Head of caudate nucleus (tissue), 42 donors: ENCODE results near the gene MED25.

Source experiments
- DNase-seq, 42 donors: peaks; one replicate each; pipeline versions ENCODE4 v3.0.0 to v3.0.0-alpha.2; 2020 to 2021; ENCODE audit warnings: mixed read lengths in 7 of 42
- intact Hi-C: fragments of 100-400 bp; cut with DNase I; formaldehyde crosslinking; loops from one replicate; pipeline ENCODE4 v1.15.0; 2022

Gene MED25

DNA sequence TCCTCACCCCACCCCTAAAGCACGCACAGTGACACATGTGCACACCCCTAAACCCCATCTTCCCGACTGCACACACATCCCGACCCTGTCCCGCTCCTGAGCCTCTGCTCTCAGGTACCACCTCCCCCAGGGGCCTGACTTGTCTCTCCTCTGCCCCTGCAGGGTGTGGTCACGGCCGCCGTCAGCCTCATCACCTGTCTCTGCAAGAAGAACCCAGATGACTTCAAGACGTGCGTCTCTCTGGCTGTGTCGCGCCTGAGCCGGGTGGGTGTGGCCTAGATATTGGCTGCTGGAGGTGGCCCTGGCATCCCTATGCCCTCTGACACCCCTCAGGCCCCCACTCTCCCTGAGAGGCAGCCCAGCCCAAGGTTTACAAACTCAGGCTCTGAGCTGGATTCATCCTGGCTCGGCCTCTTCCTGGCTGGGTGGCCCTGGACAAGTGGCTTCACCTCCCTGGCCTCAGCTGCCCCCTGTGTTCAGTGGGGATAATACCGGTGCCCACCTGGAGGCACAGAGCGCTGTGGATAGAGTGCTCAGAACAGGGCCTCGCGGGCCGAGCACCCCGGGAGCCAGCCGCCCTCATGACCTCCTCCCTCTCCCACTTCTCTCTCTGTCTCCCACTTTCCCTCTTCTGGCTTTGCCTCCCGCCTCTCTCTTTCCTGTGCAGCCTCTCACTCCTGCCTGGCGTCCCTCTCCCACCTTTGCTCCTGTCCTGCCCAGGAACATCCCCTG lies 25.1 kb upstream of the MED25 start:
- DNase-seq, result peak in 22 of 42 donors; percentile 30 to 68 (median 49)
- intact Hi-C loops, result no loop called here

DNA sequence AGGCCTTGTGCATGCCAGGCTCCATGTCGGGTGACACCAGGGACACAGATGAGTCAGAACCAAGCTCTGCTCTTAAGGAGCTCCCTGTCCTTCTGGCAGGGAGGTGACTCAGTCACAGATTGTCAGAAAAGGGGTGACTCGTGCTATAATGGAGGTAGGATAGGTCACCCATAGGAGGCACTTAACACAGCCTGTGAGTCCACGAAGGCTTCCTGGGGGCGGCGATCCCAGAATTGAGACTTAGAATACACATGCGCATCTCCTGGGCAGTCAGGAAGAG lies 24.6 kb upstream of the MED25 start:
- intact Hi-C loops, result no loop called here

DNA sequence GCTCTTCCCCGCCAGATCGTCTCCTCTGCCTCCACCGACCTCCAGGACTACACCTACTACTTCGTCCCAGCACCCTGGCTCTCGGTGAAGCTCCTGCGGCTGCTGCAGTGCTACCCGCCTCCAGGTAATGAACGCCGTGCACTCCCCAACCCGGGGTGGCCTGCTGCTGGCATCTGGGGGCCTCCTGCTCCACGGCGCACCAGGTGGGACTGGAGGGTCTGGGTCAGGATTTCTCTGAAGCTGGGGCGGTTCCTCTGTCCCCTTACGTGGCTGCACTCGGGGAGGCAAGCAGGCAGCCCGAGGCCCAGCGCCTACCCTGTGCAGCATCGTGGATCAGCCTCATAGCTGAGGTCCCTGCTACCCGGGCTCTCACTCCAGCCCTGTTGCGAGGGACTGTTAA lies 22.5 kb upstream of the MED25 start:
- no peak for DNase-seq
- intact Hi-C loops, result no loop called here

More for the DNA sequence above, 24.6 kb upstream of the MED25 start:
- DNase-seq, result peak in 25 of 42 donors; percentile 35 to 81 (median 49)

DNA sequence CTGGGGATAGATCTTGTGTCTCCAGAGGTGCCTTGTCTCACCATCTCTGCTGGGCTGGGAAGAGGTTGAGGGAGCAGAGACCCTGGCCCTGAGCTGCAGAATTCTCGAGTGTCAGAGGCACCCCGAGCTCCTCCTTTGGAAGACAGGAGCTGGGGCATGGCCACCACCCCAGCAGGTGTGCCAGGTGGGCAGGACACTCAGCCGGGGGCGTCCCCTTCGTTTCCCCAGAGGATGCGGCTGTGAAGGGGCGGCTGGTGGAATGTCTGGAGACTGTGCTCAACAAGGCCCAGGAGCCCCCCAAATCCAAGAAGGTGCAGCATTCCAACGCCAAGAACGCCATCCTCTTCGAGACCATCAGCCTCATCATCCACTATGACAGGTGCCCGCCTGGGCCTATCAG lies 19.5 kb upstream of the MED25 start:
- intact Hi-C loops, result no loop called here
- no peak for DNase-seq

DNA sequence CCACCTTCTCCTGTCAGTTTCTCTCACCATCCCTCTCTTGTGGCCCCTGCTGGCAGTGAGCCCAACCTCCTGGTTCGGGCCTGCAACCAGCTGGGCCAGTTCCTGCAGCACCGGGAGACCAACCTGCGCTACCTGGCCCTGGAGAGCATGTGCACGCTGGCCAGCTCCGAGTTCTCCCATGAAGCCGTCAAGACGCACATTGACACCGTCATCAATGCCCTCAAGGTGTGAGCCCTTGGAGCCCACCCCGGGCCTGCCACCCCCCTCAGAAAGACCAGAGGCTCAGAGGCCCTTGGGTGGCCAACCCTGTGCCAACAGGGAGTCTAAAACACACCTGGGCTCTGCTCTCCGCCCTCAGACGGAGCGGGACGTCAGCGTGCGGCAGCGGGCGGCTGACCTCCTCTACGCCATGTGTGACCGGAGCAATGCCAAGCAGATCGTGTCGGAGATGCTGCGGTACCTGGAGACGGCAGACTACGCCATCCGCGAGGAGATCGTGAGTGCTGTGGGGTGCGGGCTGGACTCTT lies 18.8 kb upstream of the MED25 start:
- DNase-seq, result no peak
- intact Hi-C loops, result no loop called here

DNA sequence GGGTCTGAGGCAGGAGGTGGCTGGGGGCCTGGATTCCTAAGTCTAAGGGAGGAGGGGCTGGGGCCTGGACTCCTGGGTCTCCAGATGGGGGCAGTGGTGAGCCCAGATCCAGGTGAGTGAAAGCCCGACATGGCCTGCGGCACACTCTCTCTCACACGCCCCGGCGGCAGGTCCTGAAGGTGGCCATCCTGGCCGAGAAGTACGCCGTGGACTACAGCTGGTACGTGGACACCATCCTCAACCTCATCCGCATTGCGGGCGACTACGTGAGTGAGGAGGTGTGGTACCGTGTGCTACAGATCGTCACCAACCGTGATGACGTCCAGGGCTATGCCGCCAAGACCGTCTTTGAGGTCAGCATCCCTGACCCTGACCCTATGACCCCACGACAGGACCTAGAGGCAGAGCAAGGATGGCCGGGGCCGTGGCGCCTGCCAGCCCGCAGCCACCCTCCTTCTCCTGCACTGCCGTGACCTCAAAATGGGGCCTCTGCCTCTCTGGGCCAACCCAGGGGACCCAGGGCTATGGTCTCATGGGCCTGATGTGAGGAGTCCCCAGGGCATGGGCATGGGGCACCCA lies 18.2 kb upstream of the MED25 start:
- no peak for DNase-seq
- intact Hi-C loops, result no loop called here

DNA sequence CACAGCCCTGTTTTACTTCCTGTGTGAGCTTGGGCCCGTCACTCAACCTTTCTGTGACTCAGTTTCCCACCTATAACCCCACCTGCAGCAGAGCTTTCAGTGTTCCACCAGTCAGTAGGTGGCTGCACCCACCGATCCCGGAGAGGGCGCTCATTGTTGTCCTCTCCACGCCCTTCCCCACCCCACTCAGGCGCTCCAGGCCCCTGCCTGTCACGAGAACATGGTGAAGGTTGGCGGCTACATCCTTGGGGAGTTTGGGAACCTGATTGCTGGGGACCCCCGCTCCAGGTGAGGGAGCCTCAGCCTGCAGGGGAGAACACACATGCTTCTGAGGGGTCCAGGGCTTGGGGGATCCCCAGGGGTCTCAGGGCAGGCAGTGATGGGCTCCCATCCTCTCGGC lies 17.3 kb upstream of the MED25 start:
- intact Hi-C loops, result no loop called here
- DNase-seq, result no peak

DNA sequence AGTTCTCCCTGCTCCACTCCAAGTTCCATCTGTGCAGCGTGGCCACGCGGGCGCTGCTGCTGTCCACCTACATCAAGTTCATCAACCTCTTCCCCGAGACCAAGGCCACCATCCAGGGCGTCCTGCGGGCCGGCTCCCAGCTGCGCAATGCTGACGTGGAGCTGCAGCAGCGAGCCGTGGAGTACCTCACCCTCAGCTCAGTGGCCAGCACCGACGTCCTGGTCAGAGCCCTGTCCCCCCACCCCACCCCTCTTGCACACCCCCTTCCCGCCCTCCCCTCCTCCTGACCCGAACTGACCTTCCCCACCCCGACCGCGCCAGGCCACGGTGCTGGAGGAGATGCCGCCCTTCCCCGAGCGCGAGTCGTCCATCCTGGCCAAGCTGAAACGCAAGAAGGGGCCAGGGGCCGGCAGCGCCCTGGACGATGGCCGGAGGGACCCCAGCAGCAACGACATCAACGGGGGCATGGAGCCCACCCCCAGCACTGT lies 16.6 kb upstream of the MED25 start:
- DNase-seq, result no peak
- intact Hi-C loops, result no loop called here

DNA sequence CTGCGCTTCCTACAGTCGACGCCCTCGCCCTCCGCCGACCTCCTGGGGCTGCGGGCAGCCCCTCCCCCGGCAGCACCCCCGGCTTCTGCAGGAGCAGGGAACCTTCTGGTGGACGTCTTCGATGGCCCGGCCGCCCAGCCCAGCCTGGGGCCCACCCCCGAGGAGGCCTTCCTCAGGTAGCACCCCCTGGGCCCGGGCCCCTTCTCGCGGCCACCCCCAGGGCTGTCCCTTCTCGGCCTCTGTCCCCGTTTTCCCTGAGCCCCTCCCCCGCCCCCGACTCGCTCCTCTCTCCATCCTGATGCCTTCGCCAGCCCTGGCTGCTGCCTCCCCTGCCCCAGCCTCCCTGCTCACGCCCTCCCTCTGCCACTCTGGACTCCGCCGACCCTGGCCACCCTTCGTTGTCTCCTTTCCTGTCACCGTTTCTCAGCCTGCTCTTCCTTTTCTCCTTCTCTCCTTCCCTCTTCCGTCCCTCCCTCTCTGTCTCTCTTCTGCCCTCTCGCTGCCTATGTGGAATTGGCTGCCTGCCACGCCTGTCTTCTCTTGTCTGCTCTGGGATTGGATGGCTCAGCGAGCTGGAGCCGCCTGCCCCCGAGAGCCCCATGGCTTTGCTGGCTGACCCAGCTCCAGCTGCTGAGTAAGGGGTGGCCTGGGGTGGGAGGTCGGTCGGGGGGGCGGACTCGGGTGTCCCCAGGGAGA lies 16.0 kb upstream of the MED25 start:
- DNase-seq, result peak; percentile 92 to 98 (median 96)
- intact Hi-C loops, result no loop called here

DNA sequence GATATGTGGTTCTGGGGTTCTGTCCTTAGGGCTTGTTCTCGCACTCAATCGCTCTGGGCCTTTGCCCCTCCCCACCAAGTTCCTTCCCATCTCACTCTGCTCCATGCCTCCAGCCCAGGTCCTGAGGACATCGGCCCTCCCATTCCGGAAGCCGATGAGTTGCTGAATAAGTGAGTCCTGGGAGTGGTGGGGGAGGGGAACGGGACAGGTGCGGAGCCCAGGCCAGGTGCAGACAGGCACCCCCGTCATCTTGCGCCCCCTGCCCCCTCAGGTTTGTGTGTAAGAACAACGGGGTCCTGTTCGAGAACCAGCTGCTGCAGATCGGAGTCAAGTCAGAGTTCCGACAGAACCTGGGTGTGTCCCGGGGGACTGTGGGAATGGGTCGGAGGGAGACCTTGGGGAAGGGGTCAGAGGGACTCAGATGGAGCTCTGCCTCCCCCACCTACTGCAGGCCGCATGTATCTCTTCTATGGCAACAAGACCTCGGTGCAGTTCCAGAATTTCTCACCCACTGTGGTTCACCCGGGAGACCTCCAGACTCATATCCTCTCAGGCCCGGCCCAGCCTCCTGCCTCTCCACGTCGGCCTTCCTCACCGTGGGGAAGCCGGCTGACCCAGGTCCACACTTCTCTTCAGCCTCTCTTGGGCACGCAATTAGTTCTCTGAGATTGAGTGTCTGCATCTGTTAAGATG lies 15.1 kb upstream of the MED25 start:
- intact Hi-C loops, result no loop called here
- no peak for DNase-seq

DNA sequence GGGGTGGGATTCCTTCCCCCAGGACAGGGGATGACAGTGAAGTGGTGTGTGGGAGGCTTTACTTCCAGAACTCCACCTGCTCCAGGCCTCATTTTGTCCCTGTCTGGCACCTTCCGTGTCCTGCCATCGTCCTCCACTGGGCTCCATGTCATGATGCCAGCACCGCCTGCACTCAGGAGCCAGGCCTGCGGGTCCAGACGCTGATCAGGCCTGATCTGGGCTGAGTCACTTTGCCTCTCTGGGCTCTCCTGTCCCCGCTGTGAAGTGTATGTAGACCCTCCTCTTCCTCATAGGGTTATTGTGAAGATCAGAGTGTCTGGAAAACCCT lies 14.6 kb upstream of the MED25 start:
- intact Hi-C loops, result no loop called here
- no peak for DNase-seq

DNA sequence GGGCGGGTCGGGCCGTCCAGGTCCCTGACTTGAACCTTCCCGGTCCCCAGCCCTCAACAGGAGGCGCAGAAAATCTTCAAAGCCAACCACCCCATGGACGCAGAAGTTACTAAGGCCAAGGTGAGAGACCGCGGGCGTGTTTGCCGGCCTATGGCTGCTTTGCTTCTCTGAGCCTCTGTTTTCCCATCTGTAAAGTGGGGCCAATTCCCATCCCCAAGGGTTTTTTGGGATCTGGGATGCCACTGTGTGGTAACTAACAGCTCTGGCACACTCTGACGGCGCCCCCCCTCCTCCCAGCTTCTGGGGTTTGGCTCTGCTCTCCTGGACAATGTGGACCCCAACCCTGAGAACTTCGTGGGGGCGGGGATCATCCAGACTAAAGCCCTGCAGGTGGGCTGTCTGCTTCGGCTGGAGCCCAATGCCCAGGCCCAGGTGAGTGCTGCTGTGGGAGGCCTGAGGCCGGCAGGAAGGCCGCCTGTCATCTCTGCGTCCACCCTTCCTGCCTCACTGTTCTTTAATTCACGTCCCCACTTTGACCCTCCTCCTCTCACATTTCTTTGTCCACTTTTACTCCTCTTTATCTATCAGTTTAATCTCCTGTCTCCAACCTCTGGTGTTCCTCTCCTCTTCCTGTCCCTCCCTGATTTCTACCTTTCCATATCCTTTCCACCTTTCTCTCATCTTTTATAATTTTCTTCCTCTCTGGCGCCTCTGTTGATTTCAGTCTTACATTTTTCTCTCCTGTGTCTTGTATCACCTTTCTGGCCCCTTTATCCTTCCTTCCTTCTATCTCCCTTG lies 12.1 kb upstream of the MED25 start:
- no peak for DNase-seq
- intact Hi-C loops, result no loop called here

DNA sequence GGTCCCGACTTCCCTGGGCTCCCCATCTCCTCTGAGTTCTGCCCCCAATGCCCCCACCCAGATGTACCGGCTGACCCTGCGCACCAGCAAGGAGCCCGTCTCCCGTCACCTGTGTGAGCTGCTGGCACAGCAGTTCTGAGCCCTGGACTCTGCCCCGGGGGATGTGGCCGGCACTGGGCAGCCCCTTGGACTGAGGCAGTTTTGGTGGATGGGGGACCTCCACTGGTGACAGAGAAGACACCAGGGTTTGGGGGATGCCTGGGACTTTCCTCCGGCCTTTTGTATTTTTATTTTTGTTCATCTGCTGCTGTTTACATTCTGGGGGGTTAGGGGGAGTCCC lies 11.5 kb upstream of the MED25 start:
- intact Hi-C loops, result no loop called here

DNA sequence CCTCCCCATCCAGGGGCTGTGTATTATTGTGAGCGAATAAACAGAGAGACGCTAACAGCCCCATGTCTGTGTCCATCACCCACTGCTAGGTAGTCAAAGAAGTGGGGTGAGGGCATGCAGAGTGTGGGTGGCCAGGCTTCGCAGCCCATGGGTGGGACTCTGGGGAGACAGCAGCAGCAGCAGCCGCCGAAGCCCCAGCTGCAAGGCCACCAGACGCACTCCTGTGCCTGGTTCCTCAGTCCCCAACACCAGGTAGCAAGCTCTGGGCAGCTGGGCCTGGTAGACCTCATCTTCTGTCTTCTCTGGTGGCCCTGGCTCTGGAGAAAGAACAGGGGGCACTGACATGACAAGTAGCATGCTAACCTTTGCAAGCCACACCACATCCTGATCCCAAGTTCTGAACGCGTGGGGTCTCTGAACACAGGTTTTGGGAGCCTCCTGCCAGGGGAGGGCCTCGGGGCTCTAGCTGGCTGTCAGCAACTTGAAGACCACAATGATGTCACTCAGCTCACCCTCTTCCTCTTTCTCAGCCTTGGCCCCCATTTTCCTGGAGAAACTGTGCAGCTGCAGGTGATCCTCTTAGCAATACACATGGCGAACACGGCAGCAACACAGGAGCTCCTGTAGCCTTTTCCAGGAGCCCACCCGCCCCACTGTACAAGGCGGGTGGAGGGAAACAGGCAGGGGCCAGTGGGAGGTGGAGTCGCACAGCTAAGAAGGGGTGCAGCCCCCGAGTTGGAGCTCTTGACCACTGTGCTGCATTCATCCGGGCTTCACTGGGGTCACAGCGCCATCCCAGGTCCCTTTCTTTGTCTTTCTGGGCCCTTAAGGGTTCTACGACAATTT lies 10.8 kb upstream of the MED25 start:
- intact Hi-C loops, result no loop called here
- DNase-seq, result no peak

More for the DNA sequence above, 11.5 kb upstream of the MED25 start:
- no peak for DNase-seq

DNA sequence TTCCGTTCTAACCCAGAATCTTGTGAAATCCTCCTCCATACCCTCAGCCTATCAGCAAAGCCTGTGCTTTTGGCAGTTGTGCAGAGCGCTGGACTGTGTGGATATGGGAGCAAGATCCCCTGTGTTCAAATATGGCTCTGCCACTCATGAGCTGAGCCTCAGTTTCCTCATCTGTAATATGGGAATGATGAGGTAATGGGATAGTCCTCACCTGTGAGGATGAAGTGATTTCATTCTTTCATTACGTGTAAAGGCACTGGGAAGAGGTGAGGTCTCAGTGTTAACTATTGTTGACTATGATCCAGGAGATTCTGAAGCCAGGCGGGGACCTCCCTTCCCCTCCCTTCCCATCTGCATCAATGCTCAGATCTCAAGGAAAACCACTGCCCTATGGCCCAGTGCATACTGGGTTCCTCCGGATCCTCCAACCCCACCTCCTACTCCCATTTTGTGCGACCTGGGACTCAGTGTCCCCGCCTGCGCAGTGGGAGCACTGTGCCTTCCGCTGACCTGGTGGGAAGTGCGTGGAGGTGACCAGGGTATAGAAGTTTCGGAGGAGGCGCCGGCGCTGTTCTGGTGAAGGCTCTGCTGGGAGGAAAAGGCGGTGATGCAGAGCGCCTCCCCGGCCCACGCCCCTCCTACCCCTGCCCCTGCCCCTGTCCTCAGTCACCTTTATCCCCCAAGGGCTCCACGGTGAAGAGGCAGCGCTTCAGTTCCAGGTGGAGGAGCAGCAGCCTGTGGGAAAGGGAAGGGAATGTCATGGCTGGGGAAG lies 10.0 kb upstream of the MED25 start:
- no peak for DNase-seq
- intact Hi-C loops, result no loop called here

DNA sequence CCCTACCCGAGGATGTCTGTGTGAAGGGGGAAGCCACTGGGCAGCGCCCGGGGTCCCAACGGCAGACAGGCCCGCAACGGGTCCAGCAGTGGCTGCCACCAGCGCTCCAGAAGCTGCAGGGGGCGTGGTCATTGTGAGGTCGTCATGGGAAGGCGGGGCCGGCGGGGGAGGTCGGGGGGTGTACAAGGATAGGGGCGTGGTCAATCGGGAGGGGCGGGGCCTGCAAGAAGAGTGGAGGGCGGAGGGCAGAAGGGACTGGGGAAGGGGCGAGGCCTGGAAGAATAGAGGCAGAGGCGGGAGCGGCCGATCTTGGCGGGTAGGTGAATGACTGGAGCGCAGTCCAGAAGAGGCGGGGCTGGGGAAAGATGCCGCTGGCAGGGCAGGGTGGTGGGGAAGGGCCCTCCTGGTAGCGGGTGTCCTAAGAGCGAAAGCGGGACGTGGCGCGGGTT lies 9.4 kb upstream of the MED25 start:
- DNase-seq, result peak; percentile 79 to 94 (median 90)
- intact Hi-C loops, result no loop called here

DNA sequence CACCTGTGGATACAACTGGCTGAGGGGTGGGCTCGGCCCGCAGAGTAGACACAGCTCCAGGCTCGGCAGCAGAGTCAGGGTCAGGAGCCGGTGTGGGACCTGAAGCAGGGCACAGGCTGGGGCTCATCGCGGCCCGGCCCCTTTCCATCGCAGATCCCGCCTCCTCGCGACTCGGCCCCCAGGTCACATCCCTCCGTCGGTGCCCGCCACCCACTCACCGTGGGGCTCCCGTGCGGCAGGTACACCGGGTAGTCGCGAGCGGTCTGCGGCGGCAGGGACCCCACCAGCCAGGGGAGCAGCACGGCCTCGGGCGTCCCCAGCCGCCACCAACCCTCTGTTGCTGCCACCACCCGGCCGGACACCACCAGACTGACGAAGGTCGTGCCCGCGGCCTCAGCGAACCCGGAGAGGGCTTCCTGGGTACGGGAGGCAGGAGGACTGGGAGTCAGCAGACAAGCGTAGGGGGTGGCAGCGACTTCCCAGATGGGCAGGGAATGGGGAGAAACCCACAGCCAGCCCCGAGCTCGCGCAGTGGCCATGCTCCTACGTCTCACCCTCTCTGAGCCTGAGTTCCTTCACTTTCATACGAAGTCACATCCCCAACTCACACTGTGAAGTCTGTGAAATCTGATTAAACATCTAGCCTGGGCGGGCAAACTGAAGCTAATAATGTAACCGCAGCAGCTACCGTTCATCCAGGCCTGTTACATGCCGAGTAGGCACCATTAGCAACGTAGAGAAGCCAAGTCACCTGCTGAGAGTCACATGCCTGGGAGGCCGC lies 8.7 kb upstream of the MED25 start:
- intact Hi-C loops, result no loop called here
- DNase-seq, result peak; percentile 20 to 75 (median 58)
